ENCODE measurements around the gene SMAD3.

The SMAD3 gene

GRCh38 chr15:67124911-67125588 lies 59.6 kb downstream of the SMAD3 start:
- H3K4me1 Mint-ChIP-seq (ENCODE audit: low read depth): peaks cover 50% of the 10 kb centered on the region
- H3K27ac Mint-ChIP-seq: peak overlapping the region; percentile 81

GRCh38 chr15:67125589-67126502 lies 60.4 kb downstream of the SMAD3 start:
- Mint-ChIP-seq H3K4me3 (no peak overlapping the region), H3K36me3 (peaks cover 4% of the 10 kb centered on the region), H3K4me1 (ENCODE audit: low read depth) (peaks cover 42% of the 10 kb centered on the region), H3K9me3 (ENCODE audit: low read depth) (no peaks in the 10 kb centered on the region), H3K27me3 (no peaks in the 10 kb centered on the region), H3K27ac (peak overlapping the region; percentile 81)

More at GRCh38 chr15:67124911-67125588, 59.6 kb downstream of the SMAD3 start:
- Mint-ChIP-seq H3K9me3 (ENCODE audit: low read depth) (no peaks in the 10 kb centered on the region), H3K27me3 (no peaks in the 10 kb centered on the region), H3K36me3 (peaks cover 4% of the 10 kb centered on the region), H3K4me3 (no peak overlapping the region)

GRCh38 chr15:67126551-67127330 lies 61.3 kb downstream of the SMAD3 start:
- peak overlapping the region; percentile 28 for H3K27ac Mint-ChIP-seq
- peaks cover 4% of the 10 kb centered on the region for H3K36me3 Mint-ChIP-seq
- H3K9me3 Mint-ChIP-seq (ENCODE audit: low read depth): no peaks in the 10 kb centered on the region
- no peaks in the 10 kb centered on the region for H3K27me3 Mint-ChIP-seq
- no peak overlapping the region for H3K4me3 Mint-ChIP-seq
- peaks cover 36% of the 10 kb centered on the region for H3K4me1 Mint-ChIP-seq (ENCODE audit: low read depth)

- peaks cover 31% of the 10 kb centered on the region for H3K4me1 Mint-ChIP-seq (ENCODE audit: low read depth)
- peaks cover 4% of the 10 kb centered on the region for H3K36me3 Mint-ChIP-seq
- no peaks in the 10 kb centered on the region for H3K27me3 Mint-ChIP-seq
- H3K27ac Mint-ChIP-seq: peak overlapping the region; percentile 28
- H3K4me3 Mint-ChIP-seq: no peak overlapping the region
- H3K9me3 Mint-ChIP-seq (ENCODE audit: low read depth): no peaks in the 10 kb centered on the region
These were observed 61.9 kb downstream of the SMAD3 start for GRCh38 chr15:67127331-67127664.

- Mint-ChIP-seq H3K4me3 (no peak overlapping the region), H3K36me3 (peaks cover 4% of the 10 kb centered on the region), H3K27ac (peak overlapping the region; percentile 66), H3K4me1 (ENCODE audit: low read depth) (peaks cover 32% of the 10 kb centered on the region), H3K9me3 (ENCODE audit: low read depth) (no peaks in the 10 kb centered on the region), H3K27me3 (no peaks in the 10 kb centered on the region)
These were observed 62.6 kb downstream of the SMAD3 start for GRCh38 chr15:67127965-67128364.

GRCh38 chr15:67130166-67130565 lies 64.8 kb downstream of the SMAD3 start:
- Mint-ChIP-seq H3K4me3 (no peak overlapping the region), H3K27ac (no peak overlapping the region), H3K9me3 (ENCODE audit: low read depth) (no peaks in the 10 kb centered on the region), H3K36me3 (peaks cover 4% of the 10 kb centered on the region), H3K27me3 (no peaks in the 10 kb centered on the region), H3K4me1 (ENCODE audit: low read depth) (peaks cover 44% of the 10 kb centered on the region)

GRCh38 chr15:67130673-67131601 lies 65.5 kb downstream of the SMAD3 start:
- no peak overlapping the region for H3K27ac Mint-ChIP-seq
- no peak overlapping the region for H3K4me3 Mint-ChIP-seq
- peaks cover 48% of the 10 kb centered on the region for H3K4me1 Mint-ChIP-seq (ENCODE audit: low read depth)
- no peaks in the 10 kb centered on the region for H3K9me3 Mint-ChIP-seq (ENCODE audit: low read depth)
- H3K36me3 Mint-ChIP-seq: peaks cover 2% of the 10 kb centered on the region
- no peaks in the 10 kb centered on the region for H3K27me3 Mint-ChIP-seq

GRCh38 chr15:67132276-67132675 lies 66.9 kb downstream of the SMAD3 start:
- no peak overlapping the region for H3K27ac Mint-ChIP-seq
- no peaks in the 10 kb centered on the region for H3K27me3 Mint-ChIP-seq
- H3K4me3 Mint-ChIP-seq: no peak overlapping the region
- no peaks in the 10 kb centered on the region for H3K9me3 Mint-ChIP-seq (ENCODE audit: low read depth)
- H3K36me3 Mint-ChIP-seq: peaks cover 2% of the 10 kb centered on the region
- peaks cover 58% of the 10 kb centered on the region for H3K4me1 Mint-ChIP-seq (ENCODE audit: low read depth)

GRCh38 chr15:67133026-67133425 lies 67.6 kb downstream of the SMAD3 start:
- Mint-ChIP-seq H3K4me1 (ENCODE audit: low read depth) (peaks cover 58% of the 10 kb centered on the region), H3K27me3 (no peaks in the 10 kb centered on the region), H3K4me3 (no peak overlapping the region), H3K27ac (peak overlapping the region; percentile 35), H3K9me3 (ENCODE audit: low read depth) (no peaks in the 10 kb centered on the region), H3K36me3 (no peaks in the 10 kb centered on the region)

GRCh38 chr15:67133738-67134066 lies 68.3 kb downstream of the SMAD3 start:
- Mint-ChIP-seq H3K9me3 (ENCODE audit: low read depth) (no peaks in the 10 kb centered on the region), H3K4me3 (peak overlapping the region; percentile 82), H3K4me1 (ENCODE audit: low read depth) (peaks cover 59% of the 10 kb centered on the region), H3K36me3 (peaks cover 3% of the 10 kb centered on the region), H3K27me3 (no peaks in the 10 kb centered on the region), H3K27ac (peak overlapping the region; percentile 96)

- no peaks in the 10 kb centered on the region for H3K27me3 Mint-ChIP-seq
- H3K9me3 Mint-ChIP-seq (ENCODE audit: low read depth): no peaks in the 10 kb centered on the region
- H3K27ac Mint-ChIP-seq: peak overlapping the region; percentile 96
- peaks cover 3% of the 10 kb centered on the region for H3K36me3 Mint-ChIP-seq
- peaks cover 60% of the 10 kb centered on the region for H3K4me1 Mint-ChIP-seq (ENCODE audit: low read depth)
- H3K4me3 Mint-ChIP-seq: peak overlapping the region; percentile 82
These were observed 68.9 kb downstream of the SMAD3 start for GRCh38 chr15:67134067-67134838.

GRCh38 chr15:67134871-67135492 lies 69.6 kb downstream of the SMAD3 start:
- Mint-ChIP-seq H3K4me3 (peak overlapping the region; percentile 82), H3K27me3 (no peaks in the 10 kb centered on the region), H3K4me1 (ENCODE audit: low read depth) (peaks cover 63% of the 10 kb centered on the region), H3K36me3 (peaks cover 3% of the 10 kb centered on the region), H3K9me3 (ENCODE audit: low read depth) (no peaks in the 10 kb centered on the region), H3K27ac (peak overlapping the region; percentile 96)

GRCh38 chr15:67135494-67135893 lies 70.1 kb downstream of the SMAD3 start:
- Mint-ChIP-seq H3K27me3 (no peaks in the 10 kb centered on the region), H3K27ac (peak overlapping the region; percentile 96), H3K36me3 (peaks cover 3% of the 10 kb centered on the region), H3K4me1 (ENCODE audit: low read depth) (peaks cover 65% of the 10 kb centered on the region), H3K4me3 (peak overlapping the region; percentile 64), H3K9me3 (ENCODE audit: low read depth) (no peaks in the 10 kb centered on the region)
